GM12891 (cell line): Measurements from ENCODE around the gene TSHZ1.
"Not testable (repeated sequence)": the region's sequence is repeated elsewhere in the genome, so short reads cannot be mapped to it uniquely, and the experiment has no call there.

Experiments
- DNase-seq: peaks from one replicate; pipeline ENCODE4 v3.0.0; 2011; ENCODE audit warnings: low spot score; ENCODE audit not compliant: insufficient read length
- FAIRE-seq: peaks from 2 replicates; lab custom pipeline; 2011; peaks lifted over from hg19 to GRCh38; lab: Jason Lieb, UNC
- PAX5 ChIP-seq: IDR thresholded peaks from 2 replicates; pipeline ENCODE4 v1.6.1; 2011; ENCODE audit warnings: low read length, moderate library complexity, mild to moderate bottlenecking; ENCODE audit not compliant: insufficient read depth, severe bottlenecking
- POLR2A ChIP-seq: IDR thresholded peaks from 2 replicates; pipeline ENCODE4 v1.6.1; 2011; ENCODE audit warnings: low read depth, low read length, control low read depth
- POLR2AphosphoS5 ChIP-seq: IDR thresholded peaks from 2 replicates; pipeline ENCODE4 v1.6.1; 2011; ENCODE audit warnings: low read depth, low read length, control low read depth
- POU2F2 ChIP-seq: IDR thresholded peaks from 2 replicates; pipeline ENCODE4 v1.6.1; 2011; ENCODE audit warnings: low read depth, mild to moderate bottlenecking, control low read depth, low read length, moderate library complexity
- SPI1 ChIP-seq: IDR thresholded peaks from 2 replicates; pipeline ENCODE4 v1.6.1; 2011; ENCODE audit warnings: low read depth, low read length, control low read depth
- TAF1 ChIP-seq: IDR thresholded peaks from 2 replicates; pipeline ENCODE4 v1.6.1; 2011; ENCODE audit warnings: low read depth, low read length, control low read depth

TSHZ1 gene

GRCh38 chr18:75183524-75183923, 27.1 kb upstream of the TSHZ1 start:
- no peak for DNase-seq
- TF ChIP-seq SPI1 (no peak), POLR2A (no peak), TAF1 (no peak)
- FAIRE-seq: no peak

GRCh38 chr18:75183973-75184493, 26.6 kb upstream of the TSHZ1 start:
- FAIRE-seq (no peak), DNase-seq (no peak)
- TF ChIP-seq POLR2A (no peak), PAX5 (no peak), SPI1 (no peak), TAF1 (no peak), POLR2AphosphoS5 (no peak)

- no peak for DNase-seq
- no peak for FAIRE-seq
- no peak for TF ChIP-seq POLR2A
These were observed 25.1 kb upstream of the TSHZ1 start for GRCh38 chr18:75185460-75185859.

- not testable (repeated sequence) for DNase-seq, FAIRE-seq
These were observed 22.9 kb upstream of the TSHZ1 start for GRCh38 chr18:75187702-75188101.

- no peak for TF ChIP-seq POLR2AphosphoS5
- TF ChIP-seq SPI1: no peak
- no peak for DNase-seq
- no peak for FAIRE-seq
These were observed 20.9 kb upstream of the TSHZ1 start for GRCh38 chr18:75189696-75190095.

- DNase-seq (no peak), FAIRE-seq (no peak)
- no peak for TF ChIP-seq SPI1
- TF ChIP-seq TAF1: no peak
- TF ChIP-seq POU2F2: no peak
- TF ChIP-seq POLR2AphosphoS5: no peak
- TF ChIP-seq POLR2A: no peak
- no peak for TF ChIP-seq PAX5
These were observed 17.7 kb upstream of the TSHZ1 start for GRCh38 chr18:75192899-75193298.

GRCh38 chr18:75198036-75198435, 12.6 kb upstream of the TSHZ1 start:
- no peak for TF ChIP-seq SPI1
- FAIRE-seq: no peak

GRCh38 chr18:75199327-75199726, 11.3 kb upstream of the TSHZ1 start:
- no peak for TF ChIP-seq PAX5
- TF ChIP-seq POLR2A: no peak
- TF ChIP-seq POLR2AphosphoS5: no peak
- TF ChIP-seq SPI1: no peak
- no peak for TF ChIP-seq TAF1
- no peak for TF ChIP-seq POU2F2
- DNase-seq: no peak
- no peak for FAIRE-seq

More at GRCh38 chr18:75198036-75198435, 12.6 kb upstream of the TSHZ1 start:
- no peak for DNase-seq

- no peak for FAIRE-seq
- TF ChIP-seq POU2F2: no peak
- no peak for TF ChIP-seq SPI1
- no peak for TF ChIP-seq POLR2A
- TF ChIP-seq TAF1: no peak
- TF ChIP-seq POLR2AphosphoS5: no peak
- no peak for TF ChIP-seq PAX5
- DNase-seq: no peak
These were observed 10.5 kb upstream of the TSHZ1 start for GRCh38 chr18:75200071-75200470.

- TF ChIP-seq POLR2A: no peak
- no peak for TF ChIP-seq PAX5
- TF ChIP-seq POLR2AphosphoS5: no peak
- no peak for TF ChIP-seq TAF1
- TF ChIP-seq SPI1: no peak
- no peak for TF ChIP-seq POU2F2
- DNase-seq (no peak), FAIRE-seq (no peak)
These were observed 9.9 kb upstream of the TSHZ1 start for GRCh38 chr18:75200605-75201280.
